Measurements from ENCODE around the gene HIVEP3.

HIVEP3 gene

GRCh38 chr1:41621256-41621655 is 297.5 kb downstream of the HIVEP3 start:
- DNase-seq, result no peak

GRCh38 chr1:41620365-41621169 is 298.2 kb downstream of the HIVEP3 start:
- DNase-seq, result no peak

GRCh38 chr1:41619511-41620364 is 299.0 kb downstream of the HIVEP3 start:
- no peak for DNase-seq

GRCh38 chr1:41618871-41619270 is 299.9 kb downstream of the HIVEP3 start:
- DNase-seq, result no peak

GRCh38 chr1:41618066-41618825 is 300.5 kb downstream of the HIVEP3 start:
- no peak for DNase-seq

GRCh38 chr1:41617336-41617735 is 301.4 kb downstream of the HIVEP3 start:
- DNase-seq, result no peak

GRCh38 chr1:41616563-41616962 is 302.2 kb downstream of the HIVEP3 start:
- no peak for DNase-seq

GRCh38 chr1:41615981-41616380 is 302.7 kb downstream of the HIVEP3 start:
- no peak for DNase-seq

- no peak for DNase-seq
Observed at GRCh38 chr1:41615316-41615715, 303.4 kb downstream of the HIVEP3 start.

- no peak for DNase-seq
Observed at GRCh38 chr1:41614818-41615217, 303.9 kb downstream of the HIVEP3 start.

GRCh38 chr1:41613689-41614574 is 304.8 kb downstream of the HIVEP3 start:
- DNase-seq, result no peak

GRCh38 chr1:41612953-41613352 is 305.8 kb downstream of the HIVEP3 start:
- no peak for DNase-seq

GRCh38 chr1:41611932-41612450 is 306.7 kb downstream of the HIVEP3 start:
- no peak for DNase-seq

GRCh38 chr1:41611068-41611931 is 307.4 kb downstream of the HIVEP3 start:
- DNase-seq, result no peak

GRCh38 chr1:41610361-41610760 is 308.4 kb downstream of the HIVEP3 start:
- DNase-seq, result no peak

- no peak for DNase-seq
Observed at GRCh38 chr1:41609166-41609883, 309.4 kb downstream of the HIVEP3 start.

- DNase-seq, result no peak
Observed at GRCh38 chr1:41608211-41608610, 310.5 kb downstream of the HIVEP3 start.

GRCh38 chr1:41607808-41608207 is 310.9 kb downstream of the HIVEP3 start:
- no peak for DNase-seq

- DNase-seq, result no peak
Observed at GRCh38 chr1:41599912-41600311, 318.8 kb downstream of the HIVEP3 start.

GRCh38 chr1:41598325-41598724 is 320.4 kb downstream of the HIVEP3 start:
- DNase-seq, result no peak

All from SHP77 treated with DMSO at 0.1 percent for 48 hours (cell line).